ENCODE results near the gene RADX. TPM values are rescaled to one million over a fixed set of nuclear protein-coding genes. Genes with fewer than 3 reads are reported as not detected.

The RADX gene
- total RNA-seq, 4 donors from 2014 or later = 1.9 to 13.8 (median 4.6) TPM; not detected in 1

DNA sequence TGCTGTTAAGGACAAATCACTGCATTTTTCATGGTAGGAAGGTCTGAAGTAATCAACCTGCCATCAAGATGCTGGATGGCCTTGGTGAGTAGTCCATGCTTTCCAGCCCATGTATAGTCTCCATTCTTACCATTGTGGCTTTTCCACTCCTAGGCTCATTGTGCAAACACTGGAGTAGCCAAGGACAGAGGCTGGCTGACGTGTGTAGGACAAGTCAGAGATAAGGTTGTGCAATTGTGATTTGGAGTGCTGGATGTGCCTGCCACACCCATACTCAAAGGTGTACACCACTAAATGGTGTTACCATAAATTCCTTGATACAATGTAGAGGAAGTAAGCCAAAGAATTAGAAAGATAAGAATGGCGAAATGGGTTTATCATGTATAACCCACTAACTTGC, 26.3 kb upstream of the RADX start:
- no peaks in the 10 kb centered on the region for H3K27me3 ChIP-seq
- H3K4me3 ChIP-seq = no peak overlapping the region
- no peak overlapping the region for H3K27ac ChIP-seq
- TF ChIP-seq EP300 (IDR thresholded peaks at IDR 0.05; ENCODE audit: low read depth) = no peak
- TF ChIP-seq POLR2AphosphoS5 (IDR thresholded peaks at IDR 0.05) = no peak
- TF ChIP-seq POLR2A (IDR thresholded peaks at IDR 0.05) = no peak
- TF ChIP-seq CTCF (IDR thresholded peaks at IDR 0.05) = no peak
- intact Hi-C loops (cut with DNase I; ENCODE audit: low total_unique reads) = no loop called here
- no peak for DNase-seq
- H3K4me1 ChIP-seq = no peaks in the 10 kb centered on the region
- in situ Hi-C loops (cut with MboI; ENCODE audit: low pct_ligation_motif_present in 1 of 4, low pct_unique_long_range_greater_than_20kb in 1 of 4, low sequenced_read_pairs in 3 of 4) = no loop called here
- H3K36me3 ChIP-seq = no peaks in the 10 kb centered on the region
- no peaks in the 10 kb centered on the region for H3K9me3 ChIP-seq
- WGBS, 2 donors (ENCODE audit: low coverage in 1 of 2) = 49% methylated on average over 2 of the region's 2 CpGs; no CpG with 5 or more reads in 1 of the 2 donors

- in situ Hi-C loops (cut with MboI; ENCODE audit: low pct_ligation_motif_present in 1 of 4, low pct_unique_long_range_greater_than_20kb in 1 of 4, low sequenced_read_pairs in 3 of 4) (no loop called here), intact Hi-C loops (cut with DNase I; ENCODE audit: low total_unique reads) (no loop called here)
- H3K36me3 ChIP-seq = no peaks in the 10 kb centered on the region
- no peaks in the 10 kb centered on the region for H3K27me3 ChIP-seq
- no peak for DNase-seq
- no peak for TF ChIP-seq CTCF (IDR thresholded peaks at IDR 0.05)
- no peak for TF ChIP-seq EP300 (IDR thresholded peaks at IDR 0.05; ENCODE audit: low read depth)
- TF ChIP-seq POLR2A (IDR thresholded peaks at IDR 0.05) = no peak
- TF ChIP-seq POLR2AphosphoS5 (IDR thresholded peaks at IDR 0.05) = no peak
- H3K27ac ChIP-seq = no peak overlapping the region
- WGBS, 2 donors (ENCODE audit: low coverage in 1 of 2) = 23 to 83% methylated on average over 1 to 2 of the region's 2 CpGs
- no peaks in the 10 kb centered on the region for H3K4me1 ChIP-seq
- no peaks in the 10 kb centered on the region for H3K9me3 ChIP-seq
- no peak overlapping the region for H3K4me3 ChIP-seq
Measured at GRCh38 chrX:106588801-106589200, 23.0 kb upstream of the RADX start.

GRCh38 chrX:106599411-106599810, 12.4 kb upstream of the RADX start:
- intact Hi-C loops (cut with DNase I; ENCODE audit: low total_unique reads) (no loop called here), in situ Hi-C loops (cut with MboI; ENCODE audit: low pct_ligation_motif_present in 1 of 4, low pct_unique_long_range_greater_than_20kb in 1 of 4, low sequenced_read_pairs in 3 of 4) (no loop called here)
- 33 to 36% methylated on average over 1 to 2 of the region's 2 CpGs for whole genome bisulfite sequencing, 2 donors (ENCODE audit: low coverage in 1 of 2)
- Histone ChIP-seq H3K4me3 (no peak overlapping the region), H3K27ac (no peak overlapping the region), H3K36me3 (no peaks in the 10 kb centered on the region), H3K9me3 (no peaks in the 10 kb centered on the region), H3K27me3 (no peaks in the 10 kb centered on the region), H3K4me1 (no peaks in the 10 kb centered on the region)
- no peak for TF ChIP-seq POLR2AphosphoS5 (IDR thresholded peaks at IDR 0.05)
- TF ChIP-seq CTCF (IDR thresholded peaks at IDR 0.05) = no peak
- no peak for TF ChIP-seq POLR2A (IDR thresholded peaks at IDR 0.05)
- no peak for TF ChIP-seq EP300 (IDR thresholded peaks at IDR 0.05; ENCODE audit: low read depth)
- DNase-seq = no peak

DNA sequence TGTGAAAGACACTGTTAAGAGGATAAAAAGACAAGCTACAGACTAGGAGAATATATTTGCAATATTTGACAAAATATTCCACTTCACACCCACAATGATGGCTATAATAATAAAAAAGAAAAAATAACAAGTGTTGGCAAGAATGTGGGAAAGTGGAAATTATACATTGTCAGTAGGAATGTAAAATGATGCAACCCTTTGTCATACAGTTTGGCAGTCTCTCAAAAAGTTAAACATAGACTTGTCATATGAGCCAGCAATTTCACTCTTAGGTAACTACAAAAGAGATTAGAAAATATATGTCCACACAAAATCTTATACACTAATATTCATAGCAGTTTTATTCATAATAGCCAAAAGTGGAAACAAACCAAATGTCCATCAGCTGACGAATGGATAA, 5.2 kb upstream of the RADX start:
- H3K4me3 ChIP-seq = no peak overlapping the region
- no peaks in the 10 kb centered on the region for H3K9me3 ChIP-seq
- H3K36me3 ChIP-seq = no peaks in the 10 kb centered on the region
- no peak overlapping the region for H3K27ac ChIP-seq
- no peaks in the 10 kb centered on the region for H3K27me3 ChIP-seq
- intact Hi-C loops (cut with DNase I; ENCODE audit: low total_unique reads) (no loop called here), in situ Hi-C loops (cut with MboI; ENCODE audit: low pct_ligation_motif_present in 1 of 4, low pct_unique_long_range_greater_than_20kb in 1 of 4, low sequenced_read_pairs in 3 of 4) (loop anchor here in 2 of 4 donors (25.0 kb wide), 1 partner anchor 119 kb away; no protein-coding TSS in a partner anchor)
- DNase-seq = no peak
- no peaks in the 10 kb centered on the region for H3K4me1 ChIP-seq
- 65 to 100% methylated on average over 1 of the region's 1 CpG for WGBS, 2 donors (ENCODE audit: low coverage in 1 of 2)
- TF ChIP-seq CTCF (IDR thresholded peaks at IDR 0.05) (no peak), EP300 (IDR thresholded peaks at IDR 0.05; ENCODE audit: low read depth) (no peak), POLR2AphosphoS5 (IDR thresholded peaks at IDR 0.05) (no peak), POLR2A (IDR thresholded peaks at IDR 0.05) (no peak)
